PC-3 (cell line): Measurements from ENCODE around the gene SEC23B.

Experiments used
- EZH2 ChIP-seq: fragments of 300-600 bp; sonication (generic); IDR thresholded peaks from one replicate; pipeline ENCODE4 v1.6.1; 2017; ENCODE audit warnings: antibody characterized with exemption, mild to moderate bottlenecking, low read length; ENCODE audit not compliant: unreplicated experiment
- TF ChIP-seq, protein P1 (sequence below): fragments of 300-600 bp; sonication (generic); conservative IDR thresholded peaks from 2 replicates; pipeline ENCODE4 v1.5.1; 2017; ENCODE audit warnings: antibody characterized with exemption, low read depth, mild to moderate bottlenecking, low read length

DNA sequence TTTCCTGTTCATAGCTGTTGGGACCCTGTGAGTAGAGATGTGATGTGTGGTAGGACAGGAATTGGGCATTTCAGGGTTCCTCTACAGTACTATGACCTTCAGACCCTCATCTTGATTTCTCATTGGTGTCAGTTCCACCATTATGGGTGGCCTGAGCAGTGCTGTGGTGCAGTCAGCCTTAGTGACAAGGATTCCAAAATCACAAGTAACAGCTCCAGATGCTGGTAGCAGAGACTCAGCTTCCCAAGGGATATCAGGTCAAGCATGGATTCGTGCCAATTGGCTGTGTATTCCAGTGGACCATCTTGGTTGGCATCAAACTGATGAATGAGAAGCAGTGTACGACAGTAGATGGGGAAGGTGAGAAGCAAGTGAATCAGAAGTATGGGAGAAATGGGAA is 63.3 kb downstream of the SEC23B start:
- TF ChIP-seq, protein P1, sequence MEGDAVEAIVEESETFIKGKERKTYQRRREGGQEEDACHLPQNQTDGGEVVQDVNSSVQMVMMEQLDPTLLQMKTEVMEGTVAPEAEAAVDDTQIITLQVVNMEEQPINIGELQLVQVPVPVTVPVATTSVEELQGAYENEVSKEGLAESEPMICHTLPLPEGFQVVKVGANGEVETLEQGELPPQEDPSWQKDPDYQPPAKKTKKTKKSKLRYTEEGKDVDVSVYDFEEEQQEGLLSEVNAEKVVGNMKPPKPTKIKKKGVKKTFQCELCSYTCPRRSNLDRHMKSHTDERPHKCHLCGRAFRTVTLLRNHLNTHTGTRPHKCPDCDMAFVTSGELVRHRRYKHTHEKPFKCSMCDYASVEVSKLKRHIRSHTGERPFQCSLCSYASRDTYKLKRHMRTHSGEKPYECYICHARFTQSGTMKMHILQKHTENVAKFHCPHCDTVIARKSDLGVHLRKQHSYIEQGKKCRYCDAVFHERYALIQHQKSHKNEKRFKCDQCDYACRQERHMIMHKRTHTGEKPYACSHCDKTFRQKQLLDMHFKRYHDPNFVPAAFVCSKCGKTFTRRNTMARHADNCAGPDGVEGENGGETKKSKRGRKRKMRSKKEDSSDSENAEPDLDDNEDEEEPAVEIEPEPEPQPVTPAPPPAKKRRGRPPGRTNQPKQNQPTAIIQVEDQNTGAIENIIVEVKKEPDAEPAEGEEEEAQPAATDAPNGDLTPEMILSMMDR = no peak
- TF ChIP-seq EZH2 = no peak
